ENCODE measurements around the gene PPM1M.
"Not testable (repeated sequence)": the region's sequence is repeated elsewhere in the genome, so short reads cannot be mapped to it uniquely, and the experiment has no call there.

The PPM1M gene

GRCh38 chr3:52279596-52279995, 34.0 kb downstream of the PPM1M start:
- no peak for DNase-seq

- no peak for DNase-seq
Observed at GRCh38 chr3:52280050-52280461, 34.5 kb downstream of the PPM1M start.

GRCh38 chr3:52281981-52282801, 36.6 kb downstream of the PPM1M start:
- no peak for DNase-seq

- no peak for DNase-seq
Observed at GRCh38 chr3:52283306-52283705, 37.7 kb downstream of the PPM1M start.

GRCh38 chr3:52284051-52284450, 38.5 kb downstream of the PPM1M start:
- DNase-seq = not testable (repeated sequence)

GRCh38 chr3:52286777-52287110, 41.2 kb downstream of the PPM1M start:
- no peak for DNase-seq

GRCh38 chr3:52288674-52289073, 43.1 kb downstream of the PPM1M start:
- no peak for DNase-seq

- DNase-seq = no peak
Observed at GRCh38 chr3:52289338-52289746, 43.8 kb downstream of the PPM1M start.

- peak; percentile 10 to 70 for DNase-seq
Observed at GRCh38 chr3:52289747-52290595, 44.4 kb downstream of the PPM1M start.

GRCh38 chr3:52290596-52291507, 45.3 kb downstream of the PPM1M start:
- no peak for DNase-seq

- peak in 1 of 2 experiments; percentile 38 for DNase-seq
Observed at GRCh38 chr3:52291508-52292181, 46.1 kb downstream of the PPM1M start.

- DNase-seq = no peak
Observed at GRCh38 chr3:52292247-52293065, 46.9 kb downstream of the PPM1M start.

GRCh38 chr3:52293491-52294319, 48.1 kb downstream of the PPM1M start:
- DNase-seq = no peak

GRCh38 chr3:52294320-52295150, 49.0 kb downstream of the PPM1M start:
- no peak for DNase-seq

GRCh38 chr3:52295671-52296208, 50.2 kb downstream of the PPM1M start:
- no peak for DNase-seq

GRCh38 chr3:52297242-52298148, 51.9 kb downstream of the PPM1M start:
- no peak for DNase-seq

- DNase-seq = no peak
Observed at GRCh38 chr3:52298149-52299098, 52.9 kb downstream of the PPM1M start.
